HG03460 (cell line): ENCODE results near the gene ARHGEF17.

Experiments used
- ATAC-seq: cut with Tn5 transposase; IDR thresholded peaks from one replicate; pipeline ENCODE4 v1.9.1; 2021; ENCODE audit not compliant: unreplicated experiment

ARHGEF17 gene

GRCh38 chr11:73348838-73349237 lies 40.8 kb downstream of the ARHGEF17 start:
- ATAC-seq = no peak

GRCh38 chr11:73349633-73350032 lies 41.6 kb downstream of the ARHGEF17 start:
- no peak for ATAC-seq

DNA sequence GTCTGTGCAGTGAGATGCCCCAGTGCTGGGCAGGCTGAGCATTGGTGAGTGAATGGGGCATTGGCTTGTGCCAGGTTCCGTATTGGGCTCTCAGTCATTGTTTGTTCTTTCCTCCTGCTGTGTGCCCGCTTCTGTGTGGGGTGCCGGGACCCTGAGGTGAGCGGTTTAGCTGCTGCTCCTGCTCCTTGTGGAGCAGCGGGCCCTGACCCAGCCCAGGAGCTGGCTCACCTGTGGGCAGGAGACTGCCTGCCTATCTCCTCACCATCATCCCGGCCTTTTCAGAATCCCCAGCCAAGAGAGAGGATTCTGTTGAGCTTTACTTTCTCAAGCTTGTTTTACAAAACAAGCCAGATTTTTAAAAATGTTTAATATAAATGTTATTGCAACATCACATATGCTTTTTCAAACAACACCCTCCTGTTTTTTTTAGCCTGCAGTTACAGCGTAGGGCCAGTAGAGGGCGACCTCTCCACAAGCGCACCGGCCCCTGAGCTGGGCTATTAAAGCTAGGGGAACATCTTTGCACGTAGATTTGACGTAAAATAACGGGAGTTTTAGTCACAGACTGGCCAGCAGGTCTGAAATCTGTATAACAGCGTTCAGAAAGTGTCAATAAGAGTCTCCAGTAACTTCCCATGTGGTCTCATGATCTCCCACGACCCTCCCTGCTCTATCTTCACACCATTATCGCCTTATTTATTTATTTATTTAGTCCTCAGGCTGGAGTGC lies 43.0 kb downstream of the ARHGEF17 start:
- no peak for ATAC-seq

- no peak for ATAC-seq
These were observed 45.3 kb downstream of the ARHGEF17 start for GRCh38 chr11:73353422-73353821.

DNA sequence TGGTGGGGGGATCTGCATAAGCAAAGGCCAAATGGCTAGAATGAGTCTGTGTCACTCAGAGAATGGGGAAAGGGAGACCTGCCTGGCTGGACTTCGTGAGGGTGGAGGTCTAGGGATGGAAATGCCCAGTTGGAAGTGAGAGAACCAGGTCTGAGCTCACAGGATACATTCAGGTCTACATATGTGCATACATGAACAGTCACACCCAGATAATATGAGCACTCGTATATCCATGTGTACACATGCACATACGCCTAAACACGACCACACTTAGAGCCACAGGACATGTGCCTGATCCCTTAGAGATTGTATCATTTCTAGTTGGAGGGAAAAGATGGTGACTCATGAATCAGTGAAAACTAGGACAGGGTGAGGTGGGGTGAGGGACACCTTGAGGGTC lies 47.0 kb downstream of the ARHGEF17 start:
- no peak for ATAC-seq

DNA sequence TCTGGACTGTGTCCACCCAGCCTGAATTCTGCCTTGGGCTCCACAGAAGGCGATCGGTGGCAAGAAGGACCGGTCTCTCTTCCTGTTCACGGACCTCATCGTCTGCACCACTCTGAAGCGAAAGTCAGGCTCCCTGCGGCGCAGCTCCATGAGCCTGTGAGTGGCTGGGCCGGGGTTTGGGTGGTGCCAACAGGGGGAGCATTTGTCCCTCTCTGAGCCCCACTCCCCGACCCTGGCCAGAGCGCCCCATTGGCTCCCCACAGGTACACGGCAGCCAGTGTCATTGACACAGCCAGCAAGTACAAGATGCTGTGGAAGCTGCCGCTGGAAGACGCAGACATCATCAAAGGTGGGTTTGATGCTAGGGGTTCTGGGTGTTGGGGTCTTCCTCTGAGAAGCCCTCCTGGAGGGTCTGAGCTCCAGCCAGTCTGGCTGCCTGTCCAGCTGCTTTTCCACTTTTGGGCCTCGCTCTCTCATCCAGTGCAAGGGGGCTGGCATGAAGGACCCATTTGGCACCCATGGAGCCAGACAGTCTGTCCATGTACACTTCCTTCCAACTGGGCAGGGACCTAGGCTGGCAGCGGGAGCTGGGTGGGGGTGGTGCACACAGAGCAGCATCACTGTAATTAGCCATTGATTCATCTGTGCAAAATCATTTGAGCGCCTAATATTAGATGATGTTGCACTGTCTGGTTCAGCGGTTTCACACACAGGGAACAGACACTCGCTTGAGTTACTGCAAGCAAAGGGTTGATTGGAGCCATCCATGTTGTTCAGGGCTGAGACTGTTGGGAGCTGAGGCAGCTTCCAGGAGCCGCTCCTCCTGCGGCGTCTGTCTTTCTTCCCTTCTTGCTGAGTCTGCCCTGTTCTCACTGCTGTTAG lies 49.1 kb downstream of the ARHGEF17 start:
- ATAC-seq = no peak

DNA sequence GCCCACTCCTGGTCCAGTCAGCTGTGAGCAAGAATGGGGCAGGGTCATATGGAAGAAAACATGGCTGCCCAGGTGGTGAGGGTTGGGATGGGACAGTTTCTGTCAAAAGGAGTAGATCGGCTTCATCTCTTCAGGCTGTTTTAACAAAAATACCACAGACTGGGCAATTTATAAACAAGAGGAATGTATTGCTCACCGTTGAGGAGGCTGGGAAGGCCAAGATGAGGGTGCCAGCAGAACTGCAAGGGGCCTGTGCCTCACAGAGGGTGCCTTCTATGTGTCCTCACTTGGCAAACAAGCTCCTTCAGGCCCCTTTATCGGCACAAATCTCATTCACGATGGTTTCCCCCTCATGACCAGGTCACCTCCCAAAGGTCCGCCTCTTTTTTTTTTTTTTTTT lies 50.0 kb downstream of the ARHGEF17 start:
- ATAC-seq = no peak

- no peak for ATAC-seq
These were observed 51.3 kb downstream of the ARHGEF17 start for GRCh38 chr11:73359341-73359740.

DNA sequence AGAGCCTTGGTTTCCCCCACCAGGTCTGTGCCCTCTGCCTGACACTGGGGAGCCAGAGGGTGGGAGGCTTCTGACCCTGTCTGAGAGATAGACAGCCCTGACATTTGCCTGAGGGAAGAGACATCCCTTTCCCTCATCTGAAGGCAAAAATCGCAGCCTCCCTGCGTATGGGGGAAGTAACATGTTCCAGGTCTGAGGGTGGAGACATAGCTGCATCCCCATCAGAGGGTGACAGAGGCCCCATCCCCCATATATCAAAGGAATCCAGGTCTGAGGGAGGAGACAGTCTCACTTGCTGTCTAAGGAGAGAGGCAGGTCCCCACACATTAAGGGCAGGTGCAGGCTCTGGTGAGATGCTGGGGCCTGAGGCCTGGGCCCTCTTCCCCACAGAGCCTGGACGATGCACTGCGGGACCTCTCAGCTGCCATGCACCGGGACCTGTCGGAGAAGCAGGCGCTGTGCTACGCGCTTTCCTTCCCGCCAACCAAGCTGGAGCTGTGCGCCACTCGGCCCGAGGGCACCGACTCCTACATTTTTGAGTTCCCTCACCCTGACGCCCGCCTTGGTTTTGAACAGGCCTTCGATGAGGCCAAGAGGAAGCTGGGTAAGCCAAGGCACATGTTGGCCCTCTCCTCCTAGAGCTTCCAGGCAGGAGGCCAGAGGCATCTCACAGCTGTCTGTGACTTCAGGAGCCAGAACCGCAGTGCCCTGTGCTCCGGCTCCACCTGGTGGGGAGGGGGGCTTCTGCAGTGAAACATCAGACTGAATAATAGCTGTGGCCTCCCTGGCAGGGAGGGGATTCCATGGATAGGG lies 52.1 kb downstream of the ARHGEF17 start:
- ATAC-seq = no peak

DNA sequence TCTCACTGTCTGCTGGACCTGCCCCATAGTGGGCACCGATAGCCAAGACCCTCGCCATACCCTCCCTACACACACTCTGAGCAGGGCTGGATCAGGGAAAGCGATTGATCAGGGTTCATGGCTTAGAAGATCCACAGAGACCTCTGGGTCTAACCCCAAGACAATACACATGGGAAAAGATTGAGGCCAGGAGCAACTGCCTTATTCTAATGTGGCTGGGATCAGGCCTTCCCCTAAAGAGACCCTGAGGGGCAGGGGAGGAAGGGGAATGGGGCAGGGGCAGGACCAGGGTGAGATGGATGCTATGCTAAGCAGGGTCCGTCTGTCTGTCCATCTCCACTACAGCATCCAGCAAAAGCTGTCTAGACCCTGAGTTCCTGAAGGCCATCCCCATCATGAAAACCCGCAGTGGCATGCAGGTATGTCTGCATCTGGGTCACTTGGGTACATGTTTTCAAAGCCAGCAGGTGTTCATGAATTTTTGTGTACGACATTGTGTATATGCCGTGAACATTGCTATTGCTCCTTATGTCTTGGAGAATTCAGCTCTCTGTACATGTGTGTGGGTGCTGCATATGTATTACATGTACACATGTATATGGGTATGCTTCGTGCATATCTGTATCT lies 52.8 kb downstream of the ARHGEF17 start:
- ATAC-seq = no peak

GRCh38 chr11:73361953-73362776 lies 54.1 kb downstream of the ARHGEF17 start:
- no peak for ATAC-seq

- ATAC-seq = no peak
These were observed 55.1 kb downstream of the ARHGEF17 start for GRCh38 chr11:73363147-73363546.

GRCh38 chr11:73365352-73366264 lies 57.5 kb downstream of the ARHGEF17 start:
- no peak for ATAC-seq

- ATAC-seq = no peak
These were observed 58.2 kb downstream of the ARHGEF17 start for GRCh38 chr11:73366265-73366610.

GRCh38 chr11:73366953-73367352 lies 58.9 kb downstream of the ARHGEF17 start:
- ATAC-seq = no peak

- ATAC-seq = no peak
These were observed 59.5 kb downstream of the ARHGEF17 start for GRCh38 chr11:73367482-73368024.

GRCh38 chr11:73372375-73372993 lies 64.4 kb downstream of the ARHGEF17 start:
- no peak for ATAC-seq

DNA sequence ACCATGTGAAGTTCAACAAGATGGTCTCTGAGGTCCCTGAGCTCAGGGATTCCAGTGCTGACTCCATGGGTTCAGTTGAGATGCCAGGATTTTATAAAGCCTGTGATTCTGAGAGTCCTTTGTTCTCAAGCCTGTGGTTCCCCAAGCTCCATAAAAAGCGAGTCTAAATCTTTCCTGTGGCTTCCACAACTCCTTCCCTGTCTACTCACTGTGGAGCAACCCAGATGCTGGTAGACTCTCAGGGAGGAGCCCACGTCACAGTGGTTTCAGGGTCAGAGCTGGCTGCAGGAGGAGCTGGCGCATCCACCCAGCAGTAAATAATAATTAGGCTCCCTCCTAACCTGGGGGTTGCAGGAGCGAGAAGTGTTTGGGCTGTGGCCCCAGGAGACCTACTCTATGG lies 66.1 kb downstream of the ARHGEF17 start:
- ATAC-seq = no peak

DNA sequence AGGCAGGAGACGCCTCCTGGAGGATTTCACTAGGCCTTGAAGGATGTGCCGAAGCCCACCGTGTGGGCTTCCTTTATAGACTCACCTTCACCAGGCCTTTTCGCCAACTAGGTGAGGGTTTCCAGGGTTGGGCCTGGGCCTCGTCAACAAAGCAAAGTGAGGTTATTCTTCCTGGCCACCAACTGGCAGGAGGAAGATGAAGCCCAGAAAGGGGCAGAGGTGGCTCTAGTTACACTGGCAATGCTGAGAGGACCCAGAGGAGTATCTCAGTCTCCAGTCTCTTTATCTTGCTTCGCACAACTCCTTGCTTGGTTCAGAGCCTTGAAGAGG lies 67.7 kb downstream of the ARHGEF17 start:
- no peak for ATAC-seq
